Measurements from ENCODE around the gene CLEC4G. TPM values are rescaled to one million over a fixed set of nuclear protein-coding genes. Genes with fewer than 3 reads are reported as not detected.
"Not testable (repeated sequence)": the region's sequence is repeated elsewhere in the genome, so short reads cannot be mapped to it uniquely, and the experiment has no call there.

CLEC4G gene
- total and polyA plus RNA-seq, 4 experiments from 2014 or later, result not detected

DNA sequence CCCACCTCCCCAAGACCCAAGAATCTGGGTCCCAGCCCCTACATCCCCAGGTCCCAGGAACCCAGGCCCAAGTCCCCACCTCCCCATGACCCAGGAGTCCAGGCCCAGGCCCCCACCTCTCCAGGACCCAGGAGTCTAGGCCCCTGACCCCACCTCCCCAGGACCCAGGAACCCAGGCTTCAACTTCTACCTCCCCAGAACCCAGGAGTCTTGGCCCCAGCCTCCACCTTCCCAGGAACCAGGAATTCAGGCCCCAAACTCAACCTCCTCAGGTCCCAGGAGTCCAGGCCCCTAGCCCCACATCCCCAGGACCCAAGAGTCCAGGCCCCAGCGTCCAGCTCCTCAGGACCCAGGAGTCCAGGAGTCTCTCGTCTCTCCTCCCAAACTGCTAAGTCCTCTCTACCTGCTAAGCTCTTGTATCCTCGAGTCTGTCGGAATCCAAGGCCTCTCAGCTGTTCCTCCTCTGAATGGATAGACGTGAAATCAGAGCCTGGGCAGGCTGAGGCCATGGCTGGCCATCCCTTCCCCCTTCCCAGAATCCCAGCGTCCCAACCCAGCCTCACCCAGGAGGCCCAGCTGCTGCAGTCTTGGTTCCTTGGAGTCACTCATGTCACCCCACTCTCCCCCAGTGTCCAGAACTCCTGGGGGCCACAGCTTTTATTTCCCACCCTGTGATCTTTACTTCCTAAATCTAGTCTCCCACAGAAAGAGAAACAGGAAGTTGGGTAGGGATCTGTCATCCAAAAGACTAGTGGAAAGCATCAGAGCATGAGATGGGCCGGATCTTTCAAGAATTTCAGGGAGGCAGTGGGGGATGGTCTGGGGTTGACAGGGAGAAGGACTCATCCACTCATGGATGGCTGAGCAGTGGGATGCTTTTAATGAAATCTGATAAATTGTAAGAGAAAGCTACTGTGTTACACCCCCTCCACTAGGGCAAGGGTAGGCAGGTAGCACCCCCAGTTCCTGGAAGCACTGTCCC is 15.3 kb upstream of the CLEC4G start, which contains the start of gene CD209:
Gene CD209 (minus strand): TSS at position 632 of the 982 bp plus-strand sequence. CDS start 23 bp downstream, at position 609.
- Histone ChIP-seq H3K9me3 (ENCODE audit: control insufficient read depth in 1 of 2, low read length in 2 of 2) (no peaks in the 10 kb centered on the region), H3K4me3 (ENCODE audit: low read length in 2 of 2) (no peak within 1 kb of the TSS), H3K4me1 (ENCODE audit: insufficient read depth, low read length) (no peaks in the 10 kb centered on the region), H3K27ac (ENCODE audit: low read depth, low read length) (no peak within 1 kb of the TSS), H3K36me3 (ENCODE audit: insufficient read depth, low read length) (no peaks in the 10 kb centered on the region), H3K27me3 (ENCODE audit: insufficient read depth, low read length) (no peaks in the 10 kb centered on the region)
- no peak for DNase-seq
- H3K27me3 Mint-ChIP-seq, result peaks cover 2 to 12% of the 10 kb centered on the region in 2 donors
- intact Hi-C loops (cut with micrococcal nuclease), result no loop called here
- H3K27ac Mint-ChIP-seq, result peak within 1 kb of the TSS in 2 of 7 donors; percentile 51 to 81
- H3K36me3 Mint-ChIP-seq, result no peaks in the 10 kb centered on the region
- peaks cover 3 to 10% (median 7%) of the 10 kb centered on the region in 4 donors for H3K4me1 Mint-ChIP-seq
- ChIA-PET CTCF (ENCODE audit: partially characterized antibody) (interaction anchor here (1.1 kb wide), 1 partner anchor 105 kb away, joined by 3 read pairs; no protein-coding TSS in a partner anchor), POLR2A (ENCODE audit: partially characterized antibody) (no interaction called here)
- peaks cover 0 to 2% (median 0%) of the 10 kb centered on the region in 8 donors for H3K9me3 Mint-ChIP-seq
- H3K4me3 Mint-ChIP-seq, result no peak within 1 kb of the TSS

GRCh38 chr19:7746306-7746705 is 14.4 kb upstream of the CLEC4G start:
- intact Hi-C loops (cut with micrococcal nuclease); H3K36me3 ChIP-seq (ENCODE audit: insufficient read depth, low read length); H3K4me1 Mint-ChIP-seq; H3K27ac ChIP-seq (ENCODE audit: low read depth, low read length); H3K4me1 ChIP-seq (ENCODE audit: insufficient read depth, low read length); H3K4me3 ChIP-seq (ENCODE audit: low read length in 2 of 2); H3K27me3 ChIP-seq (ENCODE audit: insufficient read depth, low read length); H3K9me3 Mint-ChIP-seq; H3K27ac Mint-ChIP-seq; H3K4me3 Mint-ChIP-seq; DNase-seq; POLR2A ChIA-PET (ENCODE audit: partially characterized antibody); H3K36me3 Mint-ChIP-seq; H3K9me3 ChIP-seq (ENCODE audit: control insufficient read depth in 1 of 2, low read length in 2 of 2); CTCF ChIA-PET (ENCODE audit: partially characterized antibody): not testable (repeated sequence)
- peaks cover 3 to 13% of the 10 kb centered on the region in 2 donors for H3K27me3 Mint-ChIP-seq

DNA sequence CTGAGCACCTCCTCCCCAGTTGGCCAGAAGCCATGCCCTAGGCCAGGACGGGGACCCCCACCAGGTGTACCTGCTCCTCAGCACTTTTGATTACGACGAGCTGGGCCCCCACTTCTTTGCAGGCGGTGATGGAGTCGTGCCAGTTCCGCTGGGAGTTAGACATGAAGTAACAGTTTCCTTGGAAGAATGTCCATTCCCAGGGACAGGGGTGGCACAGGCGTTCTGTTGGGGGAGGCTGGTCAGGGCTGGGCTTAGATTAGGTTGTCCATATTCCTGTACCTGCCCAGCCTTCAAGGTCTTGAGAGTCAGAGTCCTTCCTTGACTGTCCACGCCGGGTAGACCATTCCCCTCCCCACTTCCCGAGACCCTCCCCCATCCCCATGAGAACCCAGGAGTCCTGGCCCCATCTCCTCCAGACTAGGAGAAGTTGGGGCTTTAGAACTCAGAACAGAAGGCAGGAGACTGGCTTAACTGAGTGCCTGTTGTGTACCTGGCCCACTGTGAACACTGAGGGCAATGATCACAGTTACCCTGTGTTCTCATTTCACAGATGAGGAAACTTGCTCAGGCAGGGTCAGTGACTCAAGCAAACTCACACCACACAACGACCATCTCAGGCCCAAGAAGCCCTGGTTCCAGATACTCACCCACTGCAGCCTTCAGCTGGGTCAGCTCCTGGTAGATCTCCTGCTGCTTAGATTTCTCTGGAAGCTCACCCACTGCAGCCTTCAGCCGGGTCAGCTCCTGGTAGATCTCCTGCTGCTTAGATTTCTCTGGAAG is 13.2 kb upstream of the CLEC4G start:
- Mint-ChIP-seq H3K27me3 (peaks cover 7 to 17% of the 10 kb centered on the region in 2 donors), H3K4me1 (peaks cover 0 to 2% (median under 1%) of the 10 kb centered on the region in 4 donors), H3K4me3 (no peak overlapping the region), H3K36me3 (no peaks in the 10 kb centered on the region), H3K9me3 (no peaks in the 10 kb centered on the region), H3K27ac (no peak overlapping the region)
- POLR2A ChIA-PET (ENCODE audit: partially characterized antibody), result no interaction called here
- H3K36me3 ChIP-seq (ENCODE audit: insufficient read depth, low read length), result no peaks in the 10 kb centered on the region
- no peak overlapping the region for H3K4me3 ChIP-seq (ENCODE audit: low read length in 2 of 2)
- no peak for DNase-seq
- H3K27me3 ChIP-seq (ENCODE audit: insufficient read depth, low read length), result no peaks in the 10 kb centered on the region
- CTCF ChIA-PET (ENCODE audit: partially characterized antibody), result no interaction called here
- H3K4me1 ChIP-seq (ENCODE audit: insufficient read depth, low read length), result no peaks in the 10 kb centered on the region
- no peaks in the 10 kb centered on the region for H3K9me3 ChIP-seq (ENCODE audit: control insufficient read depth in 1 of 2, low read length in 2 of 2)
- H3K27ac ChIP-seq (ENCODE audit: low read depth, low read length), result no peak overlapping the region
- intact Hi-C loops (cut with micrococcal nuclease), result no loop called here

- H3K27me3 ChIP-seq (ENCODE audit: insufficient read depth, low read length), result no peaks in the 10 kb centered on the region
- H3K36me3 ChIP-seq (ENCODE audit: insufficient read depth, low read length), result no peaks in the 10 kb centered on the region
- H3K4me1 Mint-ChIP-seq, result peaks cover 0 to 2% (median 0%) of the 10 kb centered on the region in 4 donors
- H3K4me3 Mint-ChIP-seq, result no peak overlapping the region
- no peaks in the 10 kb centered on the region for H3K9me3 ChIP-seq (ENCODE audit: control insufficient read depth in 1 of 2, low read length in 2 of 2)
- intact Hi-C loops (cut with micrococcal nuclease), result no loop called here
- no peaks in the 10 kb centered on the region for H3K9me3 Mint-ChIP-seq
- H3K27me3 Mint-ChIP-seq, result peaks cover 8 to 19% of the 10 kb centered on the region in 2 donors
- DNase-seq, result no peak
- H3K36me3 Mint-ChIP-seq, result no peaks in the 10 kb centered on the region
- no peak overlapping the region for H3K27ac Mint-ChIP-seq
- no peak overlapping the region for H3K27ac ChIP-seq (ENCODE audit: low read depth, low read length)
- H3K4me3 ChIP-seq (ENCODE audit: low read length in 2 of 2), result no peak overlapping the region
- POLR2A ChIA-PET (ENCODE audit: partially characterized antibody), result no interaction called here
- H3K4me1 ChIP-seq (ENCODE audit: insufficient read depth, low read length), result no peaks in the 10 kb centered on the region
- CTCF ChIA-PET (ENCODE audit: partially characterized antibody), result no interaction called here
Observed at GRCh38 chr19:7744199-7744786, 12.4 kb upstream of the CLEC4G start.

DNA sequence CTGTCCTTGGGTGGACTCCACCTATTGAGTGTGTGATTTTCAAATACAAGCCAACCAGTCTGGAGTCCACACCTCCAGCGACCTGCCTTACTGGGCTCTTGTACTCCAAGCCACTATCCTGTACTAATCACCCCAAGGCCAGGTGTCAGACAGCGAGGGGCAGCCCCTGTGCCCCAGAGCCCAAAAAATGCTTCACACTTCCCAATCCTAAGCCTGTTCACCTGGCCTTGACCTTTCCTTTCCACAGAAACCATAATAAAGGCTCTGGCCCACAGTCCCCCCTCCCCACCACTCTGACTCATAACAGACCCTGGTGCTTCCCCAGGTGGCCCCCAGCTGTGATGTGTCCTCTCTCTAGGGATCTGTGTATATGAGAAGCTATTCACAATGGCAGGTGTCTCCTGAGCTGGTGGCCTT is 11.5 kb upstream of the CLEC4G start:
- no peak overlapping the region for H3K27ac ChIP-seq (ENCODE audit: low read depth, low read length)
- H3K27me3 ChIP-seq (ENCODE audit: insufficient read depth, low read length), result no peaks in the 10 kb centered on the region
- Mint-ChIP-seq H3K36me3 (no peaks in the 10 kb centered on the region), H3K27ac (no peak overlapping the region), H3K4me3 (no peak overlapping the region), H3K4me1 (peaks cover 0 to 2% (median 0%) of the 10 kb centered on the region in 4 donors), H3K27me3 (peaks cover 8 to 19% of the 10 kb centered on the region in 2 donors), H3K9me3 (no peaks in the 10 kb centered on the region)
- no peaks in the 10 kb centered on the region for H3K4me1 ChIP-seq (ENCODE audit: insufficient read depth, low read length)
- H3K9me3 ChIP-seq (ENCODE audit: control insufficient read depth in 1 of 2, low read length in 2 of 2), result no peaks in the 10 kb centered on the region
- H3K36me3 ChIP-seq (ENCODE audit: insufficient read depth, low read length), result no peaks in the 10 kb centered on the region
- ChIA-PET POLR2A (ENCODE audit: partially characterized antibody) (no interaction called here), CTCF (ENCODE audit: partially characterized antibody) (no interaction called here)
- H3K4me3 ChIP-seq (ENCODE audit: low read length in 2 of 2), result no peak overlapping the region
- DNase-seq, result no peak
- intact Hi-C loops (cut with micrococcal nuclease), result no loop called here

GRCh38 chr19:7742991-7743390 is 11.1 kb upstream of the CLEC4G start:
- H3K36me3 ChIP-seq (ENCODE audit: insufficient read depth, low read length), result no peaks in the 10 kb centered on the region
- ChIA-PET CTCF (ENCODE audit: partially characterized antibody) (no interaction called here), POLR2A (ENCODE audit: partially characterized antibody) (no interaction called here)
- H3K4me1 ChIP-seq (ENCODE audit: insufficient read depth, low read length), result no peaks in the 10 kb centered on the region
- intact Hi-C loops (cut with micrococcal nuclease), result no loop called here
- Mint-ChIP-seq H3K9me3 (no peaks in the 10 kb centered on the region), H3K36me3 (no peaks in the 10 kb centered on the region), H3K4me3 (no peak overlapping the region), H3K27me3 (peaks cover 8 to 20% of the 10 kb centered on the region in 2 donors), H3K4me1 (peaks cover 0 to 2% (median 0%) of the 10 kb centered on the region in 4 donors), H3K27ac (no peak overlapping the region)
- H3K27ac ChIP-seq (ENCODE audit: low read depth, low read length), result no peak overlapping the region
- no peak for DNase-seq
- no peak overlapping the region for H3K4me3 ChIP-seq (ENCODE audit: low read length in 2 of 2)
- no peaks in the 10 kb centered on the region for H3K27me3 ChIP-seq (ENCODE audit: insufficient read depth, low read length)
- no peaks in the 10 kb centered on the region for H3K9me3 ChIP-seq (ENCODE audit: control insufficient read depth in 1 of 2, low read length in 2 of 2)

GRCh38 chr19:7742575-7742974 is 10.7 kb upstream of the CLEC4G start:
- ChIA-PET POLR2A (ENCODE audit: partially characterized antibody) (no interaction called here), CTCF (ENCODE audit: partially characterized antibody) (no interaction called here)
- Histone ChIP-seq H3K4me3 (ENCODE audit: low read length in 2 of 2) (no peak overlapping the region), H3K27ac (ENCODE audit: low read depth, low read length) (no peak overlapping the region), H3K4me1 (ENCODE audit: insufficient read depth, low read length) (no peaks in the 10 kb centered on the region), H3K36me3 (ENCODE audit: insufficient read depth, low read length) (no peaks in the 10 kb centered on the region), H3K27me3 (ENCODE audit: insufficient read depth, low read length) (no peaks in the 10 kb centered on the region), H3K9me3 (ENCODE audit: control insufficient read depth in 1 of 2, low read length in 2 of 2) (no peaks in the 10 kb centered on the region)
- Mint-ChIP-seq H3K9me3 (no peaks in the 10 kb centered on the region), H3K4me3 (no peak overlapping the region), H3K36me3 (no peaks in the 10 kb centered on the region), H3K27ac (no peak overlapping the region), H3K27me3 (peaks cover 8 to 19% of the 10 kb centered on the region in 2 donors), H3K4me1 (peaks cover 0 to 2% (median 0%) of the 10 kb centered on the region in 4 donors)
- no peak for DNase-seq
- intact Hi-C loops (cut with micrococcal nuclease), result no loop called here

Measured in CD4-positive, alpha-beta memory T cell (primary cell).